Measurements from ENCODE around the gene STK26. TPM values are rescaled to one million over a fixed set of nuclear protein-coding genes. Genes with fewer than 3 reads are reported as not detected.

Gene STK26
- total and polyA plus RNA-seq, 2 of the 4 experiments (the other 2 are of a cell fraction), result 0.17 to 0.18 TPM

DNA sequence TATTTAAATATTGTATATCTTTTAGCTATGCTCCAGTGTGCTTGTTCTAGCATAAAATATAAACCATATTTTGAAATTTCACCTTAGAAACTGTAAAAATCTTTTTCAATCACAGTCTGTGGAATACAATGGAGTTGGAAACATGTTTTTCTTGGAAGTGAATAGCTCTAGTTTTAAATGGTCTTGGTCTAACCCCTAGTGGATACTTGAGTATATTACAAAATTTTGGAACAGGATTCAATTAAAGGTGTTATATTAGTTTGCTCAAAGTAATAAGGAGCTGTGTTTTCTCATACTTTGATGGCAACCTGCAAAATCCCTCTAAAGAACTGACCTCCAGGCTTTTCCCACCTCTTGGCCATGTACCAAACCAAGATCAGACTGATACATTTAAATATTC, 48.2 kb downstream of the STK26 start:
- no peak overlapping the region for H3K56ac ChIP-seq (ENCODE audit: extremely low read depth, insufficient read depth, low read length)
- H3K9me3 ChIP-seq (ENCODE audit: control insufficient read depth, insufficient read depth, low read length), result no peaks in the 10 kb centered on the region
- H4K91ac ChIP-seq (ENCODE audit: insufficient read depth, low read depth, low read length), result no peak overlapping the region
- H3K23ac ChIP-seq (ENCODE audit: low read depth, low read length), result no peak overlapping the region
- TF ChIP-seq, protein P1, sequence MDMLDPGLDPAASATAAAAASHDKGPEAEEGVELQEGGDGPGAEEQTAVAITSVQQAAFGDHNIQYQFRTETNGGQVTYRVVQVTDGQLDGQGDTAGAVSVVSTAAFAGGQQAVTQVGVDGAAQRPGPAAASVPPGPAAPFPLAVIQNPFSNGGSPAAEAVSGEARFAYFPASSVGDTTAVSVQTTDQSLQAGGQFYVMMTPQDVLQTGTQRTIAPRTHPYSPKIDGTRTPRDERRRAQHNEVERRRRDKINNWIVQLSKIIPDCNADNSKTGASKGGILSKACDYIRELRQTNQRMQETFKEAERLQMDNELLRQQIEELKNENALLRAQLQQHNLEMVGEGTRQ (IDR thresholded peaks at IDR 0.05; ENCODE audit: low read depth, low read length), result no peak
- TF ChIP-seq CHD1 (IDR thresholded peaks at IDR 0.05; ENCODE audit: low read depth, low read length) (no peak), RFX5 (IDR thresholded peaks at IDR 0.05; ENCODE audit: low read depth, low read length) (no peak)
- TF ChIP-seq, protein P2, sequence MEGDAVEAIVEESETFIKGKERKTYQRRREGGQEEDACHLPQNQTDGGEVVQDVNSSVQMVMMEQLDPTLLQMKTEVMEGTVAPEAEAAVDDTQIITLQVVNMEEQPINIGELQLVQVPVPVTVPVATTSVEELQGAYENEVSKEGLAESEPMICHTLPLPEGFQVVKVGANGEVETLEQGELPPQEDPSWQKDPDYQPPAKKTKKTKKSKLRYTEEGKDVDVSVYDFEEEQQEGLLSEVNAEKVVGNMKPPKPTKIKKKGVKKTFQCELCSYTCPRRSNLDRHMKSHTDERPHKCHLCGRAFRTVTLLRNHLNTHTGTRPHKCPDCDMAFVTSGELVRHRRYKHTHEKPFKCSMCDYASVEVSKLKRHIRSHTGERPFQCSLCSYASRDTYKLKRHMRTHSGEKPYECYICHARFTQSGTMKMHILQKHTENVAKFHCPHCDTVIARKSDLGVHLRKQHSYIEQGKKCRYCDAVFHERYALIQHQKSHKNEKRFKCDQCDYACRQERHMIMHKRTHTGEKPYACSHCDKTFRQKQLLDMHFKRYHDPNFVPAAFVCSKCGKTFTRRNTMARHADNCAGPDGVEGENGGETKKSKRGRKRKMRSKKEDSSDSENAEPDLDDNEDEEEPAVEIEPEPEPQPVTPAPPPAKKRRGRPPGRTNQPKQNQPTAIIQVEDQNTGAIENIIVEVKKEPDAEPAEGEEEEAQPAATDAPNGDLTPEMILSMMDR (conservative IDR thresholded peaks at IDR 0.05; ENCODE audit: low read depth, low read length), result peak; percentile 13; the same call in 1 of the 2 replicates
- DNase-seq, result no peak
- H2BK20ac ChIP-seq (ENCODE audit: low read depth, low read length), result no peak overlapping the region
- no peak overlapping the region for H3K14ac ChIP-seq (replicated peaks; ENCODE audit: low read depth, low read length)
- dilution Hi-C loops (cut with HindIII; ENCODE audit: low sequenced_read_pairs, unreplicated experiment) (no loop called here), intact Hi-C loops (cut with micrococcal nuclease) (loop anchor here (2.0 kb wide), 1 partner anchor 230 kb away; no protein-coding TSS in a partner anchor), in situ Hi-C loops (cut with MboI; ENCODE audit: low sequenced_read_pairs) (no loop called here)
- H3K36me3 ChIP-seq (ENCODE audit: control insufficient read depth, insufficient read depth, low read length), result no peaks in the 10 kb centered on the region
- no peak overlapping the region for H3K4ac ChIP-seq (ENCODE audit: low read depth, low read length)
- H2BK5ac ChIP-seq (ENCODE audit: low read depth, low read length, poor library complexity, severe bottlenecking), result no peak overlapping the region
- H2AK9ac ChIP-seq (replicated peaks; ENCODE audit: low read depth, low read length, poor library complexity), result no peak overlapping the region
- H4K8ac ChIP-seq (ENCODE audit: low read depth in 2 of 2, low read length in 2 of 2), result no peak overlapping the region
- no peak overlapping the region for H4K5ac ChIP-seq (ENCODE audit: low read depth, low read length)
- no peak overlapping the region for H3K4me2 ChIP-seq (ENCODE audit: low read depth, low read length)
- H4K20me1 ChIP-seq (ENCODE audit: insufficient read depth, low read length), result no peaks in the 10 kb centered on the region
- POLR2A ChIA-PET (ENCODE audit: unreplicated experiment), result no interaction called here
- no peaks in the 10 kb centered on the region for H3K27me3 ChIP-seq (ENCODE audit: control insufficient read depth, insufficient read depth, low read length)
- no peak overlapping the region for H3K9ac ChIP-seq (ENCODE audit: low read depth, low read length)
- H2AK5ac ChIP-seq (ENCODE audit: low read depth, low read length), result no peak overlapping the region
- H3K4me1 ChIP-seq (ENCODE audit: control insufficient read depth, insufficient read depth, low read length), result no peaks in the 10 kb centered on the region
- no peak overlapping the region for H2BK15ac ChIP-seq (ENCODE audit: low read depth, low read length)
- no peak overlapping the region for H3K27ac ChIP-seq (ENCODE audit: insufficient read depth, low read length)
- CTCF ChIA-PET, result interaction anchor here (0.6 to 1.4 kb wide), 5 partner anchors 8 to 17 kb away, joined by 3 read pairs; no protein-coding TSS in a partner anchor
- no peak overlapping the region for H3K18ac ChIP-seq (ENCODE audit: low read depth, low read length)
- H3K4me3 ChIP-seq (ENCODE audit: insufficient read depth, low read depth, low read length), result no peak overlapping the region
- no peak overlapping the region for H2BK120ac ChIP-seq (ENCODE audit: low read depth, low read length)
- no peaks in the 10 kb centered on the region for H3K9me1 ChIP-seq (ENCODE audit: insufficient read depth, low read length)
- no TSS peak for BruUV-seq (replicated peaks)
- H3K79me1 ChIP-seq (ENCODE audit: low read depth in 1 of 2, low read length in 2 of 2), result no peaks in the 10 kb centered on the region
- ATAC-seq (ENCODE audit: low read depth), result no peak
- no peak overlapping the region for H2AFZ ChIP-seq (replicated peaks; ENCODE audit: low read length, poor library complexity)
